Tibial nerve (tissue), 4 donors: ENCODE data around the gene CIT. TPM values are rescaled to one million over a fixed set of nuclear protein-coding genes. Genes with fewer than 3 reads are reported as not detected.
A peak's percentile ranks its signal among the peaks of the same experiment; 100 is the strongest.
"Not testable (repeated sequence)": the region's sequence is repeated elsewhere in the genome, so short reads cannot be mapped to it uniquely, and the experiment has no call there.

ENCODE experiments used
- DNase-seq, 2 donors: peaks; one replicate each; pipeline ENCODE4 v3.0.0-alpha.2; 2019; ENCODE audit warnings: low spot score in 2 of 2
- H3K27ac ChIP-seq, 4 donors: fragments of 200-600 bp; sonication (generic) in 3 of 4; one replicate each; pipeline ENCODE4 v1.5.1; 2017 to 2019; ENCODE audit warnings: mild to moderate bottlenecking in 1 of 4
- H3K27me3 ChIP-seq, 2 donors: fragments of 200-600 bp; sonication (generic) in 1 of 2; one replicate each; pipeline versions ENCODE4 v1.5.1 to v1.6.0; 2017 to 2019
- H3K36me3 ChIP-seq, 3 donors: fragments of 200-600 bp; sonication (generic); one replicate each; pipeline ENCODE4 v1.5.1; 2018 to 2019
- H3K4me1 ChIP-seq, 4 donors: fragments of 200-600 bp; sonication (generic) in 3 of 4; one replicate each; pipeline ENCODE4 v1.5.1; 2017 to 2019
- H3K4me3 ChIP-seq, 4 donors: fragments of 200-600 bp; sonication (generic) in 3 of 4; one replicate each; pipeline ENCODE4 v1.5.1; 2017 to 2019; ENCODE audit warnings: mild to moderate bottlenecking in 1 of 4, moderate library complexity in 1 of 4
- H3K9me3 ChIP-seq, 4 donors: fragments of 200-600 bp; sonication (generic) in 3 of 4; one replicate each; pipeline ENCODE4 v1.5.1; 2017 to 2019
- EP300 ChIP-seq, 2 donors: sonication (generic); formaldehyde crosslinking; IDR thresholded peaks; one replicate each; pipeline ENCODE4 v1.6.1; 2017; ENCODE audit warnings: antibody characterized with exemption in 2 of 2, mild to moderate bottlenecking in 1 of 2
- POLR2A ChIP-seq, 2 donors: fragments of 450-650 bp; IDR thresholded peaks; one replicate each; pipeline ENCODE4 v1.6.1; 2017; ENCODE audit warnings: antibody characterized with exemption in 2 of 2, mild to moderate bottlenecking in 2 of 2, moderate library complexity in 2 of 2
- WGBS, 2 donors: methylation state at CpG; one replicate each; pipeline ENCODE4 v1.1.5; 2018; 5-methylcytosine and 5-hydroxymethylcytosine counted together
- total RNA-seq, 4 donors: library from RNA; depleted of rRNA; stranded (reverse); fragments of >200 nt; gene quantifications; one replicate each; pipeline ENCODE4 v1.1.0, GENCODE V29; 2016
- TF ChIP-seq, protein P1 (sequence below), 5 experiments: fragments of 200-600 bp in 3 of 5; fragments of 450-650 bp in 2 of 5; sonication (generic) in 3 of 5; IDR thresholded peaks; one replicate each; pipeline ENCODE4 v1.5.1; 2016 to 2019; ENCODE audit warnings: antibody characterized with exemption in 5 of 5, mild to moderate bottlenecking in 3 of 5, moderate library complexity in 2 of 5

The CIT gene
- total RNA-seq, 4 donors from 2014 or later, result 22.0 to 72.1 (median 40.8) TPM

DNA sequence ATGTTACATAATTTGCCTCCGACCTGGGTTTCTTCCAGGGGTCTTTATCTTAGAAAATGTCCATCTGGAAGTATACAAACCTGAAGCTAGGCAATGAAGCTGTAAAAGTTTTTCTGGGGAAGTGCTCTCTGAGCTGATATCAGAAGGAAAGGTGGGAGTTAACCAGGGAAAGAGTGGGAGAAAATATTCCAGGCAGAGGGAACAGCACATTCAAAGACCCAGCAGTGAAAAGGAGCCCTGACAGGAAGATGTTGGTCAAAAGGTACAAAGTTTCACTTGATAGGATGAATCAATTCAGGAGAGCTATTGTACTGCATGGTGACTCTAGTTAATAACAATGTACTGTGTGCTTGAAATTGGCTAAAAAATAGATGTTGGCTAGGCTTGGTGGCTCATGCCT, 17.8 kb upstream of the CIT start:
- H3K4me1 ChIP-seq, result no peaks in the 10 kb centered on the region
- TF ChIP-seq, protein P1, sequence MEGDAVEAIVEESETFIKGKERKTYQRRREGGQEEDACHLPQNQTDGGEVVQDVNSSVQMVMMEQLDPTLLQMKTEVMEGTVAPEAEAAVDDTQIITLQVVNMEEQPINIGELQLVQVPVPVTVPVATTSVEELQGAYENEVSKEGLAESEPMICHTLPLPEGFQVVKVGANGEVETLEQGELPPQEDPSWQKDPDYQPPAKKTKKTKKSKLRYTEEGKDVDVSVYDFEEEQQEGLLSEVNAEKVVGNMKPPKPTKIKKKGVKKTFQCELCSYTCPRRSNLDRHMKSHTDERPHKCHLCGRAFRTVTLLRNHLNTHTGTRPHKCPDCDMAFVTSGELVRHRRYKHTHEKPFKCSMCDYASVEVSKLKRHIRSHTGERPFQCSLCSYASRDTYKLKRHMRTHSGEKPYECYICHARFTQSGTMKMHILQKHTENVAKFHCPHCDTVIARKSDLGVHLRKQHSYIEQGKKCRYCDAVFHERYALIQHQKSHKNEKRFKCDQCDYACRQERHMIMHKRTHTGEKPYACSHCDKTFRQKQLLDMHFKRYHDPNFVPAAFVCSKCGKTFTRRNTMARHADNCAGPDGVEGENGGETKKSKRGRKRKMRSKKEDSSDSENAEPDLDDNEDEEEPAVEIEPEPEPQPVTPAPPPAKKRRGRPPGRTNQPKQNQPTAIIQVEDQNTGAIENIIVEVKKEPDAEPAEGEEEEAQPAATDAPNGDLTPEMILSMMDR (IDR thresholded peaks at IDR 0.05), result no peak
- TF ChIP-seq POLR2A (IDR thresholded peaks at IDR 0.05) (no peak), EP300 (IDR thresholded peaks at IDR 0.05) (no peak)
- 59 to 82% methylated on average over 1 of the region's 1 CpG for WGBS, 2 donors

DNA sequence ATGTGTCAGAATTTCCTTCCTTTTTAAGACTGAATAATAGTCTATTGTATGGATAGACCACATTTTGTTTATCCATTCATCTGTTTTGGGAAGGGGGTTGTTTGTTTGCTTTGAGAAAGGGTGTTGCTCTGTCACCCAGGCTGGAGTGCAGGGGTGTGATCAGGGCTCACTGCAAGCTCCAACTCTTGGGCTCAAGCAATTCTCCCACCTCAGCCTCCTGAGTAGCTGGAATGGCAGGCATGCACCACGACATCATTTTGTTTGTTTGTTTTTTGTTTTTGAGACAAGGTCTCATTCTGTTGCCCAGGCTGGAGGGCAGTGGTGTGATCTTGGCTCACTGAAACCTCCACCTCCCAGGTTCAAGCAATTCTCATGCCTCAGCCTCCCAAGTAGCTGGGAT, 15.5 kb upstream of the CIT start:
- not testable (repeated sequence) for H3K36me3 ChIP-seq, H3K4me3 ChIP-seq, H3K4me1 ChIP-seq, DNase-seq, H3K27ac ChIP-seq, H3K9me3 ChIP-seq, H3K27me3 ChIP-seq
- WGBS, 2 donors, result 30 to 50% methylated on average over 1 of the region's 1 CpG

More for the DNA sequence above, 17.8 kb upstream of the CIT start:
- H3K27ac ChIP-seq, result no peak overlapping the region
- H3K9me3 ChIP-seq, result peaks cover 0 to 8% (median 0%) of the 10 kb centered on the region in 4 donors
- H3K4me3 ChIP-seq, result no peak overlapping the region
- H3K27me3 ChIP-seq, result no peaks in the 10 kb centered on the region
- H3K36me3 ChIP-seq, result no peaks in the 10 kb centered on the region
- no peak for DNase-seq

DNA sequence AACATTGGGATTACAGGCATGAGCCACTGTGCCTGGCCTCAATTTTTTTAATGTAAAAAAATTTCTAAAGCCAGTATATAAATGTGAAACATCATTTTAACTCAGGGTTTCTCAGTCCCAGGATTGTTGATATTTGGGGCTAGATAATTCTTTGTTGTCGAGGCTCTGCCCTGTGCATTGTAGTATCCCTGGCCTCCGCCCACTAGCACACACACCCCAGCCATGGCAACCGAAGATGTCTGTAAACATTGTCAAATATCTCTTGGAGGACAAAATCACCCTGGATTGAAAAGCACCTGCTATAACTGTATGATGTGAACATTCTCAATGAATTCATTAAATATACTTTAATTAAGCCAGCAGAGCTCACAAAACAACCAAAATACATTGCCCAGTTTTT, 8.4 kb upstream of the CIT start:
- no peak overlapping the region for H3K27ac ChIP-seq
- no peak overlapping the region for H3K4me3 ChIP-seq
- TF ChIP-seq EP300 (IDR thresholded peaks at IDR 0.05) (no peak), POLR2A (IDR thresholded peaks at IDR 0.05) (no peak)
- TF ChIP-seq, protein P1 (IDR thresholded peaks at IDR 0.05), result no peak
- WGBS, 2 donors, result 61 to 70% methylated on average over 3 of the region's 3 CpGs
- H3K36me3 ChIP-seq, result no peaks in the 10 kb centered on the region
- no peaks in the 10 kb centered on the region for H3K4me1 ChIP-seq
- no peak for DNase-seq
- no peaks in the 10 kb centered on the region for H3K9me3 ChIP-seq
- H3K27me3 ChIP-seq, result no peaks in the 10 kb centered on the region

DNA sequence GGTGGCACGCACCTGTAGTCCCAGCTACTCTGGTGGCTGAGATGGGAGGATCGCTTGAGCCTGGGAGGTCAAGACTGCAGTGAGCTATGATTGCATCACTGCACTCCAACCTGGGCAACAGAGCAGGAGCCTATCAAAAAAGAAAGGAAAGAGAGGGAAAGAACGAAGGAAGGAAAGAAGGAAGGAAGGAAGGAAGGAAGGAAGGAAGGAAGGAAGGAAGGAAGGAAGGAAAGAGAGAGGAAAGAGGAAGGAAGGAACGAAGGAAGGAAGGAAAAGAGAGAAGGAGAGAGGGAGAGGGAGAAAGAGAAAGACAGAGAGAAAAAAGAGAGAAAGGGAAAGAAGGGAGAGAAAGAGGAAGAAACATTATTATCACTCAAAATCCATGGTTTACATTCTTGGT, 6.7 kb upstream of the CIT start:
- H3K27me3 ChIP-seq, H3K4me3 ChIP-seq, H3K36me3 ChIP-seq, H3K4me1 ChIP-seq, H3K9me3 ChIP-seq, H3K27ac ChIP-seq, DNase-seq: not testable (repeated sequence)
- 86 to 89% methylated on average over 4 of the region's 4 CpGs for WGBS, 2 donors

DNA sequence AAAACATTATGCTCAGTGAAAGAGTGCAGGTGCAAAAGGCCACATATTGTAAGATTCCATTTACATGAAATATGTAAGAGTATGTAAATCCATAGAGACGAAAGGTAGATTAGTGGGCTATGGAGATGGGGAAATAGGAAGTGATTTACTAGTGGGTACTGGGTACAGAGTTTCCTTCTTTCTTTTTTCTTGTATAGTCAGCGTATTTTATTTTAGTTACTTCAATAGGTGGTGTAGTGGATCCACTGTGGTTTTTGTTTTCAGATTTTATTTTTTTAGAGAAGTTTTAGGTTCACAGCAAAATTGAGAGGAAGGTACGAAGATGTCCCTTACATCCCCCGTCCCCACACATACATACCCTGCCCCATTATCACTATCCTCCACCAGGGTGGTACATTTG, 6.1 kb upstream of the CIT start:
- DNase-seq, result no peak
- TF ChIP-seq EP300 (IDR thresholded peaks at IDR 0.05) (no peak), POLR2A (IDR thresholded peaks at IDR 0.05) (no peak)
- TF ChIP-seq, protein P1 (IDR thresholded peaks at IDR 0.05), result no peak
- no peak overlapping the region for H3K27ac ChIP-seq
- no peaks in the 10 kb centered on the region for H3K36me3 ChIP-seq
- H3K27me3 ChIP-seq, result no peaks in the 10 kb centered on the region
- no peaks in the 10 kb centered on the region for H3K9me3 ChIP-seq
- H3K4me3 ChIP-seq, result no peak overlapping the region
- no peaks in the 10 kb centered on the region for H3K4me1 ChIP-seq
- WGBS, 2 donors, result 90 to 92% methylated on average over 4 of the region's 4 CpGs

DNA sequence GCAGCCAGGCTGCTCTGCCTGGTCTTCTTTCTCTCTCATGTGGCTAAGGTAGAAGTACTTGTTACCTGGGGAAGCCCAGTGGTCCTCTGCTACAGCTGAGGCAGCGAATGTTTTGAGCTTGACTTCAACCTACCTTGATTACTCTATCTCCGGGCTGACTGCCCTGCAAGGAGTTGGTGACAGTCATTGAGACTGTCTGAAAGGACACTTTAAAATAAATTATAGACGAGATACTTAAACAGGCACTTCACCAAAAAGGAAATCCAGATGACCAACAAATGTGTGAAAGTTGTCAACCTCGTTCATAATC, 474 bp upstream of the CIT start:
- no peaks in the 10 kb centered on the region for H3K27me3 ChIP-seq
- DNase-seq, result no peak
- TF ChIP-seq EP300 (IDR thresholded peaks at IDR 0.05), result no peak
- TF ChIP-seq POLR2A (IDR thresholded peaks at IDR 0.05), result no peak
- TF ChIP-seq, protein P1 (IDR thresholded peaks at IDR 0.05), result no peak
- no peaks in the 10 kb centered on the region for H3K36me3 ChIP-seq
- peaks cover 0 to 12% (median 0%) of the 10 kb centered on the region in 4 donors for H3K4me1 ChIP-seq
- 29 to 39% methylated on average over 4 of the region's 4 CpGs for WGBS, 2 donors
- no peaks in the 10 kb centered on the region for H3K9me3 ChIP-seq
- no peak overlapping the region for H3K27ac ChIP-seq
- H3K4me3 ChIP-seq, result peak overlapping the region in 3 of 4 donors; percentile 50 to 84 (median 81)
